Measurements from ENCODE around the gene FNDC11. TPM values are rescaled to one million over a fixed set of nuclear protein-coding genes. Genes with fewer than 3 reads are reported as not detected.

The FNDC11 gene
- total and polyA plus RNA-seq, 2 of the 13 experiments (the other 11 are each of a cell fraction or from before 2014, with no cell fraction given) = 0.07 TPM; not detected in 1

GRCh38 chr20:63536241-63536977 is 17.6 kb upstream of the FNDC11 start (continued):
- TF ChIP-seq SNAPC4 (CRISPR knock-in tag; IDR thresholded peaks at IDR 0.05) (peak; percentile 69; the same call in 1 of the 2 replicates), MED8 (CRISPR knock-in tag; IDR thresholded peaks at IDR 0.05; ENCODE audit: insufficient replicate concordance) (peak; percentile 11), HBP1 (CRISPR knock-in tag; IDR thresholded peaks at IDR 0.05; ENCODE audit: low read depth) (no peak), TAF15 (IDR thresholded peaks at IDR 0.05; ENCODE audit: low read depth, low read length, poor library complexity, severe bottlenecking) (peak; percentile 23), MXD1 (CRISPR knock-in tag; IDR thresholded peaks at IDR 0.05) (peak; percentile 15; the same call in 1 of the 2 replicates), BRD4 (CRISPR knock-in tag; IDR thresholded peaks at IDR 0.05) (0 out of 2 replicates have a peak, but pooled peaks have one; percentile 8), PHF21A (CRISPR knock-in tag; IDR thresholded peaks at IDR 0.05) (no peak), BHLHE40 (IDR thresholded peaks at IDR 0.05; ENCODE audit: low read length) (no peak), ZEB1 (IDR thresholded peaks at IDR 0.05; ENCODE audit: insufficient replicate concordance, low read depth) (peak; percentile 58), ISL2 (CRISPR knock-in tag; IDR thresholded peaks at IDR 0.05) (no peak)
- TF ChIP-seq, protein P1, sequence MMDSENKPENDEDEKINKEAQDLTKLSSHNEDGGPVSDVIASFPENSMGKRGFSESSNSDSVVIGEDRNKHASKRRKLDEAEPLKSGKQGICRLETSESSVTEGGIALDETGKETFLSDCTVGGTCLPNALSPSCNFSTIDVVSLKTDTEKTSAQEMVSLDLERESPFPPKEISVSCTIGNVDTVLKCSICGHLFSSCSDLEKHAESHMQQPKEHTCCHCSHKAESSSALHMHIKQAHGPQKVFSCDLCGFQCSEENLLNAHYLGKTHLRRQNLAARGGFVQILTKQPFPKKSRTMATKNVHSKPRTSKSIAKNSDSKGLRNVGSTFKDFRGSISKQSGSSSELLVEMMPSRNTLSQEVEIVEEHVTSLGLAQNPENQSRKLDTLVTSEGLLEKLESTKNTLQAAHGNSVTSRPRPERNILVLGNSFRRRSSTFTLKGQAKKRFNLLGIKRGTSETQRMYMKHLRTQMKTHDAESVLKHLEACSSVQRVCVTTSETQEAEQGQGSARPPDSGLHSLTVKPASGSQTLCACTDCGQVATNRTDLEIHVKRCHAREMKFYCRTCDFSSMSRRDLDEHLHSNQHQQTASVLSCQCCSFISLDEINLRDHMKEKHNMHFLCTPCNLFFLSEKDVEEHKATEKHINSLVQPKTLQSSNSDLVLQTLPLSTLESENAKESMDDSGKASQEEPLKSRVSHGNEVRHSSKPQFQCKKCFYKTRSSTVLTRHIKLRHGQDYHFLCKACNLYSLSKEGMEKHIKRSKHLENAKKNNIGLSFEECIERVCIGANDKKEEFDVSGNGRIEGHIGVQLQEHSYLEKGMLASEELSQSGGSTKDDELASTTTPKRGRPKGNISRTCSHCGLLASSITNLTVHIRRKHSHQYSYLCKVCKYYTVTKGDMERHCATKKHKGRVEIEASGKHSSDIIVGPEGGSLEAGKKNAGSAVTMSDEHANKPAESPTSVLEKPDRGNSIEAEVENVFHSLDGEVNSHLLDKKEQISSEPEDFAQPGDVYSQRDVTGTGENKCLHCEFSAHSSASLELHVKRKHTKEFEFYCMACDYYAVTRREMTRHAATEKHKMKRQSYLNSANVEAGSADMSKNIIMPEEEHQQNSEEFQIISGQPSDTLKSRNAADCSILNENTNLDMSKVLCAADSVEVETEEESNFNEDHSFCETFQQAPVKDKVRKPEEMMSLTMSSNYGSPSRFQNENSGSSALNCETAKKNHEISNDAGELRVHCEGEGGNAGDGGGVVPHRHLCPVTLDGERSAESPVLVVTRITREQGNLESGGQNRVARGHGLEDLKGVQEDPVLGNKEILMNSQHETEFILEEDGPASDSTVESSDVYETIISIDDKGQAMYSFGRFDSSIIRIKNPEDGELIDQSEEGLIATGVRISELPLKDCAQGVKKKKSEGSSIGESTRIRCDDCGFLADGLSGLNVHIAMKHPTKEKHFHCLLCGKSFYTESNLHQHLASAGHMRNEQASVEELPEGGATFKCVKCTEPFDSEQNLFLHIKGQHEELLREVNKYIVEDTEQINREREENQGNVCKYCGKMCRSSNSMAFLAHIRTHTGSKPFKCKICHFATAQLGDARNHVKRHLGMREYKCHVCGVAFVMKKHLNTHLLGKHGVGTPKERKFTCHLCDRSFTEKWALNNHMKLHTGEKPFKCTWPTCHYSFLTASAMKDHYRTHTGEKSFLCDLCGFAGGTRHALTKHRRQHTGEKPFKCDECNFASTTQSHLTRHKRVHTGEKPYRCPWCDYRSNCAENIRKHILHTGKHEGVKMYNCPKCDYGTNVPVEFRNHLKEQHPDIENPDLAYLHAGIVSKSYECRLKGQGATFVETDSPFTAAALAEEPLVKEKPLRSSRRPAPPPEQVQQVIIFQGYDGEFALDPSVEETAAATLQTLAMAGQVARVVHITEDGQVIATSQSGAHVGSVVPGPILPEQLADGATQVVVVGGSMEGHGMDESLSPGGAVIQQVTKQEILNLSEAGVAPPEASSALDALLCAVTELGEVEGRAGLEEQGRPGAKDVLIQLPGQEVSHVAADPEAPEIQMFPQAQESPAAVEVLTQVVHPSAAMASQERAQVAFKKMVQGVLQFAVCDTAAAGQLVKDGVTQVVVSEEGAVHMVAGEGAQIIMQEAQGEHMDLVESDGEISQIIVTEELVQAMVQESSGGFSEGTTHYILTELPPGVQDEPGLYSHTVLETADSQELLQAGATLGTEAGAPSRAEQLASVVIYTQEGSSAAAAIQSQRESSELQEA (CRISPR knock-in tag; IDR thresholded peaks at IDR 0.05; ENCODE audit: not compliant biosample characterization) = peak; percentile 60

Measured in HepG2 (cell line).